Sigmoid colon (tissue), 3 donors: ENCODE data around the gene CCDC60.

Experiments used
- CTCF ChIP-seq, 4 experiments: fragments of 450-650 bp in 3 of 4; fragments of 200-600 bp in 1 of 4; IDR thresholded peaks; one replicate each; pipeline ENCODE4 v1.5.1; 2016 to 2019; ENCODE audit warnings: antibody characterized with exemption in 4 of 4, mild to moderate bottlenecking in 3 of 4, moderate library complexity in 2 of 4
- POLR2A ChIP-seq, 2 donors: fragments of 450-650 bp; IDR thresholded peaks; one replicate each; pipeline ENCODE4 v1.6.1; 2016; ENCODE audit warnings: antibody characterized with exemption in 2 of 2, mild to moderate bottlenecking in 2 of 2, moderate library complexity in 2 of 2

GRCh38 chr12:119565404-119565803 lies 230.9 kb downstream of the CCDC60 start:
- TF ChIP-seq POLR2A (IDR thresholded peaks at IDR 0.05) (no peak), CTCF (IDR thresholded peaks at IDR 0.05) (no peak)
